NB4 (cell line): Measurements from ENCODE around the gene LARP4B.

Experiments used
- DNase-seq: peaks from one replicate; pipeline ENCODE4 v3.0.0; 2010; ENCODE audit warnings: low read depth
- H3K4me3 ChIP-seq: one replicate; pipeline ENCODE4 v1.5.1; 2011; ENCODE audit warnings: mild to moderate bottlenecking, low read depth, low read length, moderate library complexity
- CTCF ChIP-seq: IDR thresholded peaks from one replicate; pipeline ENCODE4 v1.5.1; 2012; ENCODE audit warnings: low read depth, low read length
- MAX ChIP-seq: IDR thresholded peaks from 2 replicates; pipeline ENCODE4 v1.6.1; 2011; ENCODE audit warnings: low read depth, low read length
- MYC ChIP-seq: IDR thresholded peaks from 2 replicates; pipeline ENCODE4 v1.6.1; 2011; ENCODE audit warnings: low read depth, low read length
- POLR2A ChIP-seq: IDR thresholded peaks from 2 replicates; pipeline ENCODE4 v1.6.1; 2011; ENCODE audit warnings: mild to moderate bottlenecking; ENCODE audit not compliant: insufficient read length; ENCODE audit errors: extremely low read depth

LARP4B gene

GRCh38 chr10:932589-932988, 1.1 kb upstream of the LARP4B start:
- TF ChIP-seq MAX (no peak), POLR2A (no peak), CTCF (no peak)
- no peak overlapping the region for H3K4me3 ChIP-seq
- no peak for DNase-seq

GRCh38 chr10:930625-931325, 730 bp downstream of the LARP4B start:
- no peak for TF ChIP-seq MYC
- TF ChIP-seq CTCF = no peak
- TF ChIP-seq POLR2A = no peak
- TF ChIP-seq MAX = no peak

GRCh38 chr10:929960-930624, 1.4 kb downstream of the LARP4B start:
- no peak for TF ChIP-seq MAX
- peak; percentile 33; the same call in 1 of the 2 replicates for TF ChIP-seq MYC
- peak; percentile 81 for DNase-seq
- H3K4me3 ChIP-seq = peak overlapping the region; percentile 71

More at GRCh38 chr10:930625-931325, 730 bp downstream of the LARP4B start:
- DNase-seq = peak; percentile 56
- H3K4me3 ChIP-seq = peak overlapping the region; percentile 71

- DNase-seq = no peak
- TF ChIP-seq MAX (no peak), MYC (no peak), POLR2A (no peak), CTCF (no peak)
- H3K4me3 ChIP-seq = no peak overlapping the region
Observed at GRCh38 chr10:927131-927530, 4.4 kb downstream of the LARP4B start.

GRCh38 chr10:926075-926698, 5.3 kb downstream of the LARP4B start:
- DNase-seq = no peak
- H3K4me3 ChIP-seq = no peak overlapping the region
- no peak for TF ChIP-seq MYC
- TF ChIP-seq POLR2A = no peak
- TF ChIP-seq CTCF = no peak
- no peak for TF ChIP-seq MAX

GRCh38 chr10:924524-924859, 7.0 kb downstream of the LARP4B start:
- H3K4me3 ChIP-seq = no peak overlapping the region
- no peak for DNase-seq

More at GRCh38 chr10:924524-924859, 7.0 kb downstream of the LARP4B start:
- no peak for TF ChIP-seq MAX
- no peak for TF ChIP-seq MYC
- TF ChIP-seq CTCF = no peak
- no peak for TF ChIP-seq POLR2A
